ENCODE results near the gene SPCS1. TPM values are rescaled to one million over a fixed set of nuclear protein-coding genes. Genes with fewer than 3 reads are reported as not detected.
A peak's percentile ranks its signal among the peaks of the same experiment; 100 is the strongest.

Gene SPCS1
- total RNA-seq, 1 donor: 111 TPM

DNA sequence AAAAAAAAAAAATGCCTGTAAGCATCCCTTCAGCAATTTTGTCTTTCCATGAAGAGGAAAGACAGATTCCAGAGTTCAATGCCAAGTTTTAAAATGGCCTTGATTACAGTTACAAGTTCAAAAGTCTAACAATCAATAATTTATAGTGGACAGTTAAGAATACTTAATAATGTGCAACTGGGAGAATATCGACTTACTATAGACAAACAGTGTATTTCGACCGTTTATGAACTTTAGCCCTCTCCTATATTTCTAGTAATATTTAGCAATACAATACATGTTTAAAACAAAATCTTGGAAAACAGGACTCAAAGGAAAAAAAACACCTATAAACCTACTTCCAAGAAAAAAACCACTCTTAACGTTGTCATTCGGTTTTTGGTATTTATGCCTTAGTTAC, 21.7 kb upstream of the SPCS1 start:
- H3K4me3 ChIP-seq (ENCODE audit: low read depth, low read length): peak overlapping the region; percentile 97

DNA sequence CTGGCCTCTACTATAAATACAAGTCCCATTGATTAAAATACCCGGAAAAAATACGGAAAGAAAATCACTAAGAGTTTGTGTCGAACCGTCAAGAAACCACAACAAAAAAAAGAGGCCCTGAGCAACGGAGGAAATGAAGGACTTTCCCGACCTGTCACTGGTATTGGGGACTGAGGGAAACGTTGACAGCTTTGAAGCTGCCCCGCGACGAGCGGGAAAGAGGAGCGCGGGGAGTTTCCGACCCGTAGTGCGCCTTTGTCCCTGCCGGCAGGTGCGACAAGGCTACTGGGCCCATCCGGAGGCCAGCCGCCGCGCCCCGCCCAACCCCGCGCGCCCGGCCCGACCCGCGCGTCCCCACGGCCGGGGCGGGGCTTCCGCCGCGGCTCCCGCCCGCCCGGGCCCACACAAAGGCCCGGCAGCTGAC, 20.6 kb upstream of the SPCS1 start:
- H3K4me3 ChIP-seq (ENCODE audit: low read depth, low read length): peak overlapping the region; percentile 97
- no peak for DNase-seq (ENCODE audit: low read depth)
- TF ChIP-seq, protein P1, sequence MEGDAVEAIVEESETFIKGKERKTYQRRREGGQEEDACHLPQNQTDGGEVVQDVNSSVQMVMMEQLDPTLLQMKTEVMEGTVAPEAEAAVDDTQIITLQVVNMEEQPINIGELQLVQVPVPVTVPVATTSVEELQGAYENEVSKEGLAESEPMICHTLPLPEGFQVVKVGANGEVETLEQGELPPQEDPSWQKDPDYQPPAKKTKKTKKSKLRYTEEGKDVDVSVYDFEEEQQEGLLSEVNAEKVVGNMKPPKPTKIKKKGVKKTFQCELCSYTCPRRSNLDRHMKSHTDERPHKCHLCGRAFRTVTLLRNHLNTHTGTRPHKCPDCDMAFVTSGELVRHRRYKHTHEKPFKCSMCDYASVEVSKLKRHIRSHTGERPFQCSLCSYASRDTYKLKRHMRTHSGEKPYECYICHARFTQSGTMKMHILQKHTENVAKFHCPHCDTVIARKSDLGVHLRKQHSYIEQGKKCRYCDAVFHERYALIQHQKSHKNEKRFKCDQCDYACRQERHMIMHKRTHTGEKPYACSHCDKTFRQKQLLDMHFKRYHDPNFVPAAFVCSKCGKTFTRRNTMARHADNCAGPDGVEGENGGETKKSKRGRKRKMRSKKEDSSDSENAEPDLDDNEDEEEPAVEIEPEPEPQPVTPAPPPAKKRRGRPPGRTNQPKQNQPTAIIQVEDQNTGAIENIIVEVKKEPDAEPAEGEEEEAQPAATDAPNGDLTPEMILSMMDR (IDR thresholded peaks at IDR 0.05; ENCODE audit: insufficient read depth, low read length): no peak

More for the DNA sequence above, 21.7 kb upstream of the SPCS1 start:
- no peak for DNase-seq (ENCODE audit: low read depth)
- TF ChIP-seq, protein P1 (IDR thresholded peaks at IDR 0.05; ENCODE audit: insufficient read depth, low read length): no peak

DNA sequence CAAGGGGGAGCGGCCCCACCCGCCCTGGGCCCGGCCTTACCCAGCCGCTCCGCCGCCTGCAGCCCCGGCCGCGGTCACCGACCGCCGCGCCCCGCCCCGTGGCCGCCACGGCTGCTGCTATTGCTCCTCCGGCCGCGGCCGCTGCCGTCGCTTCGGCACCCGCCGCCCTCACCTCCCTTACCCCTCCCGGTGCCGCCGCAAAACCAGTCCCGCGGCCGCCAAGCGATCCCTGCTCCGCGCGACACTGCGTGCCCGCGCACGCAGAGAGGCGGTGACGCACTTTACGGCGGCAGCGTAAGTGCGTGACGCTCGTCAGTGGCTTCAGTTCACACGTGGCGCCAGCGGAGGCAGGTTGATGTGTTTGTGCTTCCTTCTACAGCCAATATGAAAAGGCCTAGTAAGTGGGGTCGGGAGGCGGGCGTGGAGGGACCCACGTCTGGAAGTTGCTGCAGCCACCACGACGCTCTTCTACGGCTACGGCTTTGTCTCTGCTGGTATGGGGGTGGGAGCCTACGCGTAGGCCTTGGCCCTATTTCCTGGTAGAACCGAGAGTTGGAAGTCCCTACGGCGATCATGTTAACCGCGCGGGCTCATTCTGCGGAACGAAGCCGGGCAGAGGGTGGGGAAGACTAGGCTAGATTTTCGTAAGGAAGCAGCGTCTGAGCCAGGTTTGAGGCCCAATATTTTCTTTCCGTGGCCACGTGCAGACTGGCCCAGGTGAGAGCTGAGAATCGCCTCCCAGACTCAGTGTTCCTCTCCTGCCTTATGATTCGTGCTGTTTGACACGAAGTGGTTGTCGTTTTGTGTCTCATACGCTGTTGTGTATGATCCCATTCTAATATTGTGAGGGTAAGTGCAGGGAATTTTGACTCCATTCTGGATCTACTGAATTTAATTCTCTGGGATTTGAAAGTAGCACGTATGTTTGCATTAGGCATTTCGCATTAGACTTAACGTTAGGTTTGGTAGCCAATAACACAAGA, 19.9 kb upstream of the SPCS1 start, which contains the start of the genes GNL3 and PBRM1:
TSS of gene GNL3 (plus strand) at position 324 of the 983 bp plus-strand sequence. CDS start at position 385, 61 bp downstream.
TSS of gene PBRM1 (minus strand) at position 205 of the 983 bp plus-strand sequence.
- peak; percentile 93 for DNase-seq (ENCODE audit: low read depth)
- H3K4me3 ChIP-seq (ENCODE audit: low read depth, low read length): peak within 1 kb of the TSS; percentile 97
- TF ChIP-seq, protein P1 (IDR thresholded peaks at IDR 0.05; ENCODE audit: insufficient read depth, low read length): no peak

DNA sequence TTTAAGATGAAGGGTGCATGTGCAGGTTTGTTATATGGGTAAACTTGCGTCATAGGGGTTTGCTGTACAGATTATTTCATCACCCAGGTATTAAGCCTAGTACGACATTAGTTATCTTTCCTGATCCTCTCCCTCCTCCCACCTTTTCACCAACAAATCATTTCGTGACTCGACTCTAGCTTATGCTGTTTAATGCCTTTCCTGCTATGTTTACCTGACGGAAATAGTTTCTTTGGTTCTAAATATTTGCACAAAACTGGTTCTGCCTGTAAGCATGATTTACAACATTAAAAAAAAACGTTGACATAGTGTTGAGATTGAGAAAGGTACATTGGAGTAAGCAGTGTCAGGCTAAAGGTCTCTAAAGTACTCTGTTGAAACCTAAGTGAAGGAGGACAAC, 17.6 kb upstream of the SPCS1 start:
- H3K4me3 ChIP-seq (ENCODE audit: low read depth, low read length): no peak overlapping the region
- no peak for DNase-seq (ENCODE audit: low read depth)
- TF ChIP-seq, protein P1 (IDR thresholded peaks at IDR 0.05; ENCODE audit: insufficient read depth, low read length): no peak

DNA sequence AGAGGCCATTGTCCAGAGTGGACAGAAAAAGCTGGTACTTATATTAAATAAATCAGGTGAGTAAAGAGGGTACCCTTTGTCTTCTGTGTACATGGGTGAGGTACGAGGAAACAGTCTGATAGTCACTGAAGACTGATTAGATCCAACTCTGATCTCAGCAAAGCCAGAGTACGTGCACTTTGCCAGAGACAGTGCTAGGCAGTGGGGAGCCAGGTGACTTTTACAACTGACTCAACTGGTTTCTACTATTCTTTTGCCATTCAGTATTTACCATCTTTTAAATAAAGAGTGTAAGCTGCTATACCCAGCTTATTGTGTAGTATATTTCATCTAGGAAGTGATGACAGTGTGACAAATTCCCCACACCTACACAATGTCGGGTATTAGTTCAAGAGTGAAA, 16.8 kb upstream of the SPCS1 start:
- H3K4me3 ChIP-seq (ENCODE audit: low read depth, low read length): no peak overlapping the region
- DNase-seq (ENCODE audit: low read depth): no peak
- TF ChIP-seq, protein P1 (IDR thresholded peaks at IDR 0.05; ENCODE audit: insufficient read depth, low read length): no peak

DNA sequence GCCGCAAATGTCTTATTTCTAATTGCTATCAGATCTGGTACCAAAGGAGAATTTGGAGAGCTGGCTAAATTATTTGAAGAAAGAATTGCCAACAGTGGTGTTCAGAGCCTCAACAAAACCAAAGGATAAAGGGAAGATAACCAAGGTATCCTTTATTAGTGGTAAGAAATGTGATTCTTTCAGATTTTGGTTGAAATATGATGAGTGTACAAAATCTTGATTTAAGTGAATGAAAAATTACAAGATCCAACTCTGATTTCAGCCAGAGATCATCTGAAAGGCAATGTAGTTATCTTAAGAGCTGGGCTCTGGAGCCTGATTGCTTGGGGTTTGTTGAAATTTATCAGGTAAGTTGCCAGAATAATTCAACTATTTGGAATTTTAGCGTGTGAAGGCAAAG, 15.3 kb upstream of the SPCS1 start:
- DNase-seq (ENCODE audit: low read depth): no peak
- TF ChIP-seq, protein P1 (IDR thresholded peaks at IDR 0.05; ENCODE audit: insufficient read depth, low read length): no peak
- no peak overlapping the region for H3K4me3 ChIP-seq (ENCODE audit: low read depth, low read length)

All from fibroblast of the aortic adventitia (primary cell).